Fibroblast of the aortic adventitia (primary cell): Measurements from ENCODE around the gene GPR155. TPM values are rescaled to one million over a fixed set of nuclear protein-coding genes. Genes with fewer than 3 reads are reported as not detected.

Source experiments
- DNase-seq: peaks from one replicate; pipeline ENCODE4 v3.0.0-alpha.2; 2010; ENCODE audit warnings: low read depth
- H3K4me3 ChIP-seq: 2 replicates; pipeline ENCODE4 v1.5.1; 2011; ENCODE audit warnings: low read depth, mild to moderate bottlenecking, control low read depth, low read length, moderate library complexity
- total RNA-seq: library from RNA; depleted of rRNA; stranded (reverse); fragments of >200 nt; gene quantifications from 2 replicates; pipeline ENCODE4 v1.2.3, GENCODE V29; 2012; ENCODE audit warnings: low replicate concordance
- TF ChIP-seq, protein P1 (sequence below): IDR thresholded peaks from 2 replicates; pipeline ENCODE4 v1.5.1; 2011; ENCODE audit warnings: mild to moderate bottlenecking, low read length, control low read depth, inconsistent platforms; ENCODE audit not compliant: insufficient read depth

Gene GPR155
- total RNA-seq, 1 donor = 2.2 TPM

DNA sequence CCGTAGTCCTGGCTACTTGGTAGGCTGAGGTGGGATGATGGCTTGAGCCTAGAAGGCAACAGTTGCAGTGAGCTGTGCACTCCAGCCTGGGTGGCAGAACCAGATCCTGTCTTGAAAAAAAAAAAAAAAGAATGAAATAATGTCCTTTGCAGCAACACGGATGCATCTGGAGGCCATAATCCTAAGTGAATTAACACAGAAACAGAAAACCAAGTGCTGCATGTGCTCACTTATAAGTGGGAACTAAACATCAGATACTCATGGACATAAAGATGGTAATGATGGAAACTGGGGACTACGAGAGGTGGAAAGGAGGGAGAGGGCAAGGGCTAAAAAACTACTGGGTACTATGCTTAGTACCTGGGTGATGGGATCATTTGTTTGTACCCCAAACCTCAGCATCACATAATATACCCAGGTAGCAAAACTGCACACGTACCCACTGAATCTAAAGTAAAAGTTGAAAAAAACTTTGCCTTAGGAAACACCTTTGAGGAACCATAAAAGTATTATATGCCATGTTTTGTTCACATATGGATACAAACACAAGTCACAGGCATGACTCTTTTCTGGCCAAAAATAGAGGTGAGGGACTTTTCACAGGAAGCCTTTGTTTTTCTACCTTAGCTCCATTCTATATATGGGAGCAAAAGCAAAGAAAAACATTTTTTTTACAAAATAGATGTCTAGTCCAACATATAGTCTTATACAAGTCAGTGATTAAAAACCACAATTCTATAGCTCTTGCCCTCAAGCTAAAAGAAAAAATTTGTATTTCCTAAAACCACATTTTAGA, 36.6 kb downstream of the GPR155 start:
- no peak overlapping the region for H3K4me3 ChIP-seq
- TF ChIP-seq, protein P1, sequence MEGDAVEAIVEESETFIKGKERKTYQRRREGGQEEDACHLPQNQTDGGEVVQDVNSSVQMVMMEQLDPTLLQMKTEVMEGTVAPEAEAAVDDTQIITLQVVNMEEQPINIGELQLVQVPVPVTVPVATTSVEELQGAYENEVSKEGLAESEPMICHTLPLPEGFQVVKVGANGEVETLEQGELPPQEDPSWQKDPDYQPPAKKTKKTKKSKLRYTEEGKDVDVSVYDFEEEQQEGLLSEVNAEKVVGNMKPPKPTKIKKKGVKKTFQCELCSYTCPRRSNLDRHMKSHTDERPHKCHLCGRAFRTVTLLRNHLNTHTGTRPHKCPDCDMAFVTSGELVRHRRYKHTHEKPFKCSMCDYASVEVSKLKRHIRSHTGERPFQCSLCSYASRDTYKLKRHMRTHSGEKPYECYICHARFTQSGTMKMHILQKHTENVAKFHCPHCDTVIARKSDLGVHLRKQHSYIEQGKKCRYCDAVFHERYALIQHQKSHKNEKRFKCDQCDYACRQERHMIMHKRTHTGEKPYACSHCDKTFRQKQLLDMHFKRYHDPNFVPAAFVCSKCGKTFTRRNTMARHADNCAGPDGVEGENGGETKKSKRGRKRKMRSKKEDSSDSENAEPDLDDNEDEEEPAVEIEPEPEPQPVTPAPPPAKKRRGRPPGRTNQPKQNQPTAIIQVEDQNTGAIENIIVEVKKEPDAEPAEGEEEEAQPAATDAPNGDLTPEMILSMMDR = no peak
- DNase-seq = no peak

- H3K4me3 ChIP-seq = no peak overlapping the region
- TF ChIP-seq, protein P1 = no peak
- no peak for DNase-seq
Measured at GRCh38 chr2:174449033-174449432, 37.8 kb downstream of the GPR155 start.

- H3K4me3 ChIP-seq = no peak overlapping the region
- DNase-seq = no peak
- TF ChIP-seq, protein P1 = no peak
Measured at GRCh38 chr2:174446531-174446930, 40.3 kb downstream of the GPR155 start.

GRCh38 chr2:174445248-174445647, 41.6 kb downstream of the GPR155 start:
- H3K4me3 ChIP-seq = no peak overlapping the region
- TF ChIP-seq, protein P1 = no peak
- DNase-seq = peak; percentile 61

GRCh38 chr2:174444761-174445160, 42.1 kb downstream of the GPR155 start:
- H3K4me3 ChIP-seq = no peak overlapping the region
- TF ChIP-seq, protein P1 = no peak
- no peak for DNase-seq

- TF ChIP-seq, protein P1 = no peak
- DNase-seq = peak; percentile 89
- H3K4me3 ChIP-seq = no peak overlapping the region
Measured at GRCh38 chr2:174442546-174443510, 44.0 kb downstream of the GPR155 start.
